NT2/D1 (cell line): ENCODE results near the gene PDIA6.

ENCODE experiments used
- DNase-seq: peaks from one replicate; pipeline ENCODE4 v3.0.0-alpha.2; 2011; ENCODE audit warnings: low read depth, low spot score
- H3K27me3 ChIP-seq: 2 replicates; pipeline ENCODE4 v1.6.0; 2011; ENCODE audit warnings: mild to moderate bottlenecking; ENCODE audit not compliant: insufficient read length, insufficient read depth
- H3K36me3 ChIP-seq: 2 replicates; pipeline ENCODE4 v1.6.1; 2011; ENCODE audit warnings: mild to moderate bottlenecking, low read length, mixed read lengths; ENCODE audit not compliant: insufficient read depth, insufficient read length
- H3K4me1 ChIP-seq: 2 replicates; pipeline ENCODE4 v1.5.1; 2011; ENCODE audit not compliant: insufficient read depth, insufficient read length
- H3K4me3 ChIP-seq: 2 replicates; pipeline ENCODE4 v1.5.1; 2011; ENCODE audit warnings: low read depth; ENCODE audit not compliant: insufficient read length
- H3K9ac ChIP-seq: 2 replicates; pipeline ENCODE4 v1.6.0; 2011; ENCODE audit warnings: low read depth; ENCODE audit not compliant: insufficient read length
- H3K9me3 ChIP-seq: 2 replicates; pipeline ENCODE4 v1.5.1; 2011; ENCODE audit warnings: mild to moderate bottlenecking, low read length; ENCODE audit not compliant: insufficient read depth
- SUZ12 ChIP-seq: IDR thresholded peaks from 2 replicates; pipeline ENCODE4 v1.6.1; 2011; ENCODE audit not compliant: insufficient read length, insufficient read depth; ENCODE audit errors: extremely low read depth
- YY1 ChIP-seq: IDR thresholded peaks from 2 replicates; pipeline ENCODE4 v1.6.1; 2011; ENCODE audit not compliant: insufficient read length, insufficient read depth
- ZNF274 ChIP-seq: IDR thresholded peaks from 2 replicates; pipeline ENCODE4 v1.6.1; 2011; ENCODE audit warnings: mild to moderate bottlenecking, low read depth, low read length

The PDIA6 gene

GRCh38 chr2:10750610-10751009 is 62.0 kb downstream of the PDIA6 start:
- H3K36me3 ChIP-seq: no peaks in the 10 kb centered on the region
- TF ChIP-seq YY1 (no peak), SUZ12 (no peak), ZNF274 (no peak)
- no peaks in the 10 kb centered on the region for H3K27me3 ChIP-seq
- H3K4me3 ChIP-seq: no peak overlapping the region
- H3K9ac ChIP-seq: no peak overlapping the region
- DNase-seq: no peak
- no peaks in the 10 kb centered on the region for H3K4me1 ChIP-seq
- no peaks in the 10 kb centered on the region for H3K9me3 ChIP-seq

DNA sequence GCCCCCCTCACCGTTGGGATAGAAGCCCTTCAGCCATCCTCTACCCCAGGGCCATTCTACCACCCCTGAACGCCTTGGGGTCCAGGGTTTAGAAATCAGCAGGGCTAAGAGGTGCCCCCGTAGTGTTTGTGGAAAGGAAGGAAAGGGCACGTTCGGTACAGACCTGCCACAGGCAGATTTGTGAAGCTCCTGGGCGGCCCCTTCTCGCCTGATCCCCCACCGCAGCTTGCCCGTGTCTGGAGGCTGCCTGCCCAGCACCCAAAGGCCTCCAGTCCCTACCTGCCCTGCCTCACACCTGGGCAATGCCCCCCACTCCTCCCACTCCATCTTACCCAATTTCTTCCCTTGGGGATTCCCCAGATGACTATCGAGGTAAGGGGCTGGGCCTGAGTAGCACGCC is 69.9 kb downstream of the PDIA6 start:
- Histone ChIP-seq H3K36me3 (no peaks in the 10 kb centered on the region), H3K4me1 (peaks cover 7% of the 10 kb centered on the region), H3K9ac (no peak overlapping the region), H3K27me3 (no peaks in the 10 kb centered on the region), H3K4me3 (no peak overlapping the region), H3K9me3 (no peaks in the 10 kb centered on the region)
- no peak for DNase-seq
- TF ChIP-seq ZNF274 (no peak), SUZ12 (no peak), YY1 (no peak)

DNA sequence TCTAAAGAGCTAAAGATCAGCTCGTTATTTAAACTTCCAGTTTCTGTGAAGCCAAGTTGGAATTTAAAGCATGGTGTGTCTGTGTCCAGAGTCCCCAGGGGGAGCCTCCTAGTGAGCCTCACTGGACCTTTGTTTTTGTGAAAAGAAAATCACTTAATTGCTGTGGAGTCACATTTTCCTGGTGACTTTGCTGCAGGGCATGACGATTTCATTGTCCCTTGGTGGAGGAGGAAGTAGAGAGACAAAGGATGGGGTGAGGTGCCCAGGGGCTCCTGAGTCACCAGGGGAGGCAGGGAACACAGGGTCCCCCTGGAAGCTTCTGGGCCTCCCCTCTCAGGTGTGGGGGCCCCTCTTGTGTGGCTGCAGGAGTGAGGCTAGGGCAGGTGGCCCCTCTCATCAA is 71.4 kb downstream of the PDIA6 start:
- Histone ChIP-seq H3K36me3 (no peaks in the 10 kb centered on the region), H3K9me3 (no peaks in the 10 kb centered on the region), H3K4me3 (no peak overlapping the region), H3K4me1 (peaks cover 7% of the 10 kb centered on the region), H3K27me3 (no peaks in the 10 kb centered on the region), H3K9ac (no peak overlapping the region)
- peak; percentile 8 for DNase-seq
- TF ChIP-seq YY1: no peak

DNA sequence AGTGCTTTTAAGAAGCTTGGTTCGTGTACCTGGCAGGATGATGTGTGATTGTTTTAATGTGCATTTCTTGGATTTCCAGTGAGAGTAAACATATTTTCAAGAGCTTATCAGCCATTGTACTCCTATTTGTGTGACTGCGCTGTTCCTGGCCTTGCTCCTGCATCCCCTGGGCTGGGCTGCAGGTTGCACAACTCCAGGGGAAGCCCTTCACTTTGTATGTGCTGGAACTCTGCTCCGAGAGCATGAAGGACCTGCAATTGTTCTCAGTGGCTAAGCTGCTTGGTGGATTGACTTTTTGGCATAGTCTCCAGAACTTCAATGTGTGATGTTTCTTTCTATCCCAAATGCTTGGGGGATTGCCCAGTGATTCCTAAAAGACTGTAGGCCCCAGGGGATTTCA is 72.4 kb downstream of the PDIA6 start:
- Histone ChIP-seq H3K4me3 (no peak overlapping the region), H3K9ac (peak overlapping the region; percentile 32), H3K9me3 (no peaks in the 10 kb centered on the region), H3K36me3 (no peaks in the 10 kb centered on the region), H3K4me1 (peaks cover 7% of the 10 kb centered on the region), H3K27me3 (no peaks in the 10 kb centered on the region)
- no peak for TF ChIP-seq ZNF274
- DNase-seq: no peak

GRCh38 chr2:10738192-10738591 is 74.4 kb downstream of the PDIA6 start:
- no peak for DNase-seq
- TF ChIP-seq YY1 (no peak), ZNF274 (no peak), SUZ12 (no peak)

DNA sequence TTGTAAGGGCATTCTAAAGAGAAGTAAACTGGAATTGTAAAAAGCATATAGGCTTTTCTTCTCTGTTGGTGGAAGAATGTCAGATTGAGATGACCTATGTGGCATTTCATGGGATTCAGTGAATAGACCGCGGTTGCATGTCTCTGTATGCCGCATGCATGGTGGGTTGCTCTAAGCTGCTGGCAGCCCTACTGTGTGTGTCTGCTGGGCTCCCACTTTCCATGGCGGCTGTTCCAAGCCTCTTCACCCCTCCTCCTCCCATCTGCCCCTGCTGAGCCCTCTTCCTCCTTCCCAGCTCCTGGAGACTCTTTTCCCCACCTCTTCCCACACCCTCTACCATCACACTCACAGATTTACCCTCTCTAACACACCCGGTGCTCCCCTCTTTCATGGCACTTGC is 78.6 kb downstream of the PDIA6 start:
- TF ChIP-seq ZNF274 (no peak), SUZ12 (no peak), YY1 (no peak)
- DNase-seq: no peak
- Histone ChIP-seq H3K9me3 (no peaks in the 10 kb centered on the region), H3K4me3 (no peak overlapping the region), H3K9ac (no peak overlapping the region), H3K36me3 (no peaks in the 10 kb centered on the region), H3K4me1 (no peaks in the 10 kb centered on the region), H3K27me3 (no peaks in the 10 kb centered on the region)

More at GRCh38 chr2:10738192-10738591, 74.4 kb downstream of the PDIA6 start:
- Histone ChIP-seq H3K4me3 (no peak overlapping the region), H3K27me3 (no peaks in the 10 kb centered on the region), H3K36me3 (no peaks in the 10 kb centered on the region), H3K9me3 (no peaks in the 10 kb centered on the region), H3K9ac (no peak overlapping the region), H3K4me1 (peaks cover 7% of the 10 kb centered on the region)

DNA sequence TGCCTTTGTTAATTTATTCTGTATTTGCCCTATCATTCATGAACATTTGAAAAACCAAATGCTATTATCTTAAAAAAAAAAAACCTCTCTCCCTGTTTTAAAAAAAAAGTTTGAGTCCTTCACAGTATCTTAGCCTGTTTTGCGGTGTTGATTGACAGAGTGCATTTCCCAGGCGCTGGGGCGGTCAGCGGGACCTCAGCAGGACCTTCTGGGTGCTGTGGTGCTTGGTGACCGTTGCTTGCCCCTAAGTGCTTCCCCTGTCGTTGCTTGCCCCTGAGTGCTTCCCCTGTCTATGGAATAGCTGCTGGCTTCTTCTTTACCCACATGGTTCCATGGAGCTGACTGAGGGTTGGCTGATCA is 79.0 kb downstream of the PDIA6 start:
- Histone ChIP-seq H3K4me3 (no peak overlapping the region), H3K9me3 (no peaks in the 10 kb centered on the region), H3K36me3 (no peaks in the 10 kb centered on the region), H3K27me3 (no peaks in the 10 kb centered on the region), H3K4me1 (no peaks in the 10 kb centered on the region), H3K9ac (no peak overlapping the region)
- TF ChIP-seq SUZ12 (no peak), ZNF274 (no peak), YY1 (no peak)
- DNase-seq: no peak
